Measurements from ENCODE around the gene RRP1B. TPM values are rescaled to one million over a fixed set of nuclear protein-coding genes. Genes with fewer than 3 reads are reported as not detected.

The RRP1B gene
- total and polyA plus RNA-seq, 2 of the 13 experiments (the other 11 are each of a cell fraction or from before 2014, with no cell fraction given) = 16.3 to 46.2 TPM

DNA sequence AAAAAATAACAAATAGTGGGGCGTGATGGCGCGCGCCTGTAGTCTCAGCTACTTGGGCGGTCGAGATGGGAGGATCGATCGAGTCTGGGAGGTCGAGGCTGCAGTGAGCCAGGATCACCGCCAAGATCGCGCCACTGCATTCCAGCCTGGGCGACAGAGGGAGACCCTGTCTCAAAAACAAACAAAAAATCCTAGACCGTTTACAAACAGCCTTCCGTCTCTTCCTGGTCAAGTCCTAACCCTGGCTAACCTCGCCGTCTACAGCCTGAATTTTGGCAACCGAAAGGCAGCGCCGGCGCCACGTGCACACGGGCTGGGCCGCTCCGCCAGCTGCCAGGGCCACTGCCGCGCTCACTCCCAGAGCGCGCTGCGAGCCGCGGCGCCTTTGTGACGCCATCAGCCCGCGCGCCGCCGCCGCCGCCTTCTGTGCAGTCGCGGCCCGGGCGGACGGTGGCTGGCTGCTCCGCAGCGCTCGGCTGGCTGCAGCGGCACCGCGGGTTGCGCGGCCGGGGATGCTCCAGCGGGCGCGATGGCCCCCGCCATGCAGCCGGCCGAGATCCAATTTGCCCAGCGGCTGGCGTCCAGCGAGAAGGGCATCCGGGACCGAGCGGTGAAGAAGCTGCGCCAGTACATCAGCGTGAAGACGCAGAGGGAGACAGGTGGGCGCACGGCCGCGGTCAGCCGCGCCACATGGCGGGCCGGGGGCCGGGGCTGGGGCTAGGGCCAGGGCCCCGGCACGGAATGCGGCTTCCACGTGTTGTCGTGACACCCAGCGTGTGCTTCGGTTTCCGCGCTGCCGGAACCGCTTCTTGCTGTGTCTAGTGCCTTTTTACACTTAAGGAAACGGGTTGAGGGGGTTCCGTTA lies at the start of gene RRP1B, which contains the start of gene HSF2BP (continued):
- TF ChIP-seq NR1H2 (CRISPR knock-in tag; IDR thresholded peaks at IDR 0.05; ENCODE audit: borderline replicate concordance, low read depth) = peak; percentile 88; the same call in 1 of the 2 replicates
- TF ChIP-seq SUZ12 (IDR thresholded peaks at IDR 0.05; ENCODE audit: low read depth, low read length) = no peak
- TF ChIP-seq AHDC1 (CRISPR knock-in tag; IDR thresholded peaks at IDR 0.05; ENCODE audit: borderline replicate concordance) = 0 out of 2 replicates have a peak, but pooled peaks have one; percentile 15
- 0 out of 2 replicates have a peak, but pooled peaks have one; percentile 17 for TF ChIP-seq ZNF292 (CRISPR knock-in tag; IDR thresholded peaks at IDR 0.05; ENCODE audit: borderline replicate concordance, low read depth)
- no peak; the same call in 1 of the 2 replicates for TF ChIP-seq ZNF432 (CRISPR knock-in tag; IDR thresholded peaks at IDR 0.05; ENCODE audit: borderline replicate concordance)
- peak; percentile 72; the same call in 1 of the 2 replicates for TF ChIP-seq ZC3H13 (CRISPR knock-in tag; IDR thresholded peaks at IDR 0.05)
- TF ChIP-seq ZNF879 (CRISPR knock-in tag; IDR thresholded peaks at IDR 0.05) = peak; percentile 77; the same call in 1 of the 2 replicates
- TF ChIP-seq HNRNPK (IDR thresholded peaks at IDR 0.05; ENCODE audit: low read depth, low read length, poor library complexity, severe bottlenecking) = no peak
- TF ChIP-seq, protein P1, sequence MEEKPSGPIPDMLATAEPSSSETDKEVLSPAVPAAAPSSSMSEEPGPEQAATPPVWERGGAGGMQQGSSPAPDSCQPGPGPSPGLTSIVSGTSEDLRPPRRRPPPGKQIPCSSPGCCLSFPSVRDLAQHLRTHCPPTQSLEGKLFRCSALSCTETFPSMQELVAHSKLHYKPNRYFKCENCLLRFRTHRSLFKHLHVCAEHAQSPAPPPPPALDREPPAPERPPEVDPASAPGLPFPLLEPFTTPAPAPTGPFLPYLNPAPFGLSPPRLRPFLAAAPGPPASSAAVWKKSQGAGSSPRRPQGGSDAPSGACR (CRISPR knock-in tag; IDR thresholded peaks at IDR 0.05) = 0 out of 2 replicates have a peak, but pooled peaks have one; percentile 9
- TF ChIP-seq ZSCAN21 (CRISPR knock-in tag; IDR thresholded peaks at IDR 0.05; ENCODE audit: borderline replicate concordance) = peak; percentile 98
- no peak for TF ChIP-seq SIN3B (IDR thresholded peaks at IDR 0.05; ENCODE audit: low read length)
- peak; percentile 73; the same call in 1 of the 2 replicates for TF ChIP-seq SNAI1 (CRISPR knock-in tag; IDR thresholded peaks at IDR 0.05; ENCODE audit: borderline replicate concordance)
- TF ChIP-seq ZNF839 (CRISPR knock-in tag; IDR thresholded peaks at IDR 0.05; ENCODE audit: borderline replicate concordance) = no peak
- TF ChIP-seq HMG20A (CRISPR knock-in tag; IDR thresholded peaks at IDR 0.05; ENCODE audit: borderline replicate concordance) = no peak
- TF ChIP-seq FOXK2 (IDR thresholded peaks at IDR 0.05) = no peak
- TF ChIP-seq TBL1XR1 (IDR thresholded peaks at IDR 0.05; ENCODE audit: borderline replicate concordance, low read length, partially characterized antibody) = no peak
- TF ChIP-seq, protein P2, sequence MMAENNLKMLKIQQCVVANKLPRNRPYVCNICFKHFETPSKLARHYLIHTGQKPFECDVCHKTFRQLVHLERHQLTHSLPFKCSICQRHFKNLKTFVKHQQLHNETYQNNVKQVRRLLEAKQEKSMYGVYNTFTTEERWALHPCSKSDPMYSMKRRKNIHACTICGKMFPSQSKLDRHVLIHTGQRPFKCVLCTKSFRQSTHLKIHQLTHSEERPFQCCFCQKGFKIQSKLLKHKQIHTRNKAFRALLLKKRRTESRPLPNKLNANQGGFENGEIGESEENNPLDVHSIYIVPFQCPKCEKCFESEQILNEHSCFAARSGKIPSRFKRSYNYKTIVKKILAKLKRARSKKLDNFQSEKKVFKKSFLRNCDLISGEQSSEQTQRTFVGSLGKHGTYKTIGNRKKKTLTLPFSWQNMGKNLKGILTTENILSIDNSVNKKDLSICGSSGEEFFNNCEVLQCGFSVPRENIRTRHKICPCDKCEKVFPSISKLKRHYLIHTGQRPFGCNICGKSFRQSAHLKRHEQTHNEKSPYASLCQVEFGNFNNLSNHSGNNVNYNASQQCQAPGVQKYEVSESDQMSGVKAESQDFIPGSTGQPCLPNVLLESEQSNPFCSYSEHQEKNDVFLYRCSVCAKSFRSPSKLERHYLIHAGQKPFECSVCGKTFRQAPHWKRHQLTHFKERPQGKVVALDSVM (CRISPR knock-in tag; IDR thresholded peaks at IDR 0.05) = peak; percentile 58
- peak; percentile 46 for TF ChIP-seq PRPF4 (IDR thresholded peaks at IDR 0.05; ENCODE audit: low read depth, low read length, poor library complexity, severe bottlenecking)
- peak; percentile 98 for TF ChIP-seq ZNF616 (CRISPR knock-in tag; IDR thresholded peaks at IDR 0.05; ENCODE audit: low read depth)
- TF ChIP-seq ASH2L (IDR thresholded peaks at IDR 0.05; ENCODE audit: insufficient read length, low read depth, low read length) = peak; percentile 89
